ENCODE measurements around the gene EMP2.
A peak's percentile ranks its signal among the peaks of the same experiment; 100 is the strongest.

DNA sequence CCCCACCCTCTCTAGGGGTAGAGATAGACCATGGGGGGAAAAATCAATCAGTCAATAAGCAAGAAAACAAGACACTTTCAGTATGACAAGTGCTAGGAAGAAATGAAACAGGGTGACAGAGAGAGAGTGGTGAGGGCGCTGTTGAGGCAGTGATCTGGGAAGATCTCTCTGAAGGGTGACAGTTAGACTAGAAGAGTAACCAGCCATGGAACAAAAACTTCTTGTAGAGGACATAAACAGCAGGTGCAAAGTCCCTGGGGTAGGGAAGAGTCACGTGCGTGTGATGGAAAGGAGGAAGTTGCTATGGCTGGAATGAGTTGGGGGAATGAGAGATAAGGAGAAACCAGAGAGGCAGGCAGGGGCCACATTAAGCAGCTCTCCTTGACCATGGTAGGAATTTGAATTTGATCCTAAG lies 16.8 kb upstream of the EMP2 start:
- TF ChIP-seq, protein P1, sequence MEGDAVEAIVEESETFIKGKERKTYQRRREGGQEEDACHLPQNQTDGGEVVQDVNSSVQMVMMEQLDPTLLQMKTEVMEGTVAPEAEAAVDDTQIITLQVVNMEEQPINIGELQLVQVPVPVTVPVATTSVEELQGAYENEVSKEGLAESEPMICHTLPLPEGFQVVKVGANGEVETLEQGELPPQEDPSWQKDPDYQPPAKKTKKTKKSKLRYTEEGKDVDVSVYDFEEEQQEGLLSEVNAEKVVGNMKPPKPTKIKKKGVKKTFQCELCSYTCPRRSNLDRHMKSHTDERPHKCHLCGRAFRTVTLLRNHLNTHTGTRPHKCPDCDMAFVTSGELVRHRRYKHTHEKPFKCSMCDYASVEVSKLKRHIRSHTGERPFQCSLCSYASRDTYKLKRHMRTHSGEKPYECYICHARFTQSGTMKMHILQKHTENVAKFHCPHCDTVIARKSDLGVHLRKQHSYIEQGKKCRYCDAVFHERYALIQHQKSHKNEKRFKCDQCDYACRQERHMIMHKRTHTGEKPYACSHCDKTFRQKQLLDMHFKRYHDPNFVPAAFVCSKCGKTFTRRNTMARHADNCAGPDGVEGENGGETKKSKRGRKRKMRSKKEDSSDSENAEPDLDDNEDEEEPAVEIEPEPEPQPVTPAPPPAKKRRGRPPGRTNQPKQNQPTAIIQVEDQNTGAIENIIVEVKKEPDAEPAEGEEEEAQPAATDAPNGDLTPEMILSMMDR (IDR thresholded peaks at IDR 0.05; ENCODE audit: low read depth, low read length), result peak; percentile 48
- TF ChIP-seq EZH2phosphoT487 (IDR thresholded peaks at IDR 0.05; ENCODE audit: low read depth), result no peak

All from OCI-LY3 (cell line).